DND-41 (cell line): ENCODE results near the gene THRA.
A peak's percentile ranks its signal among the peaks of the same experiment; 100 is the strongest.

Source experiments
- ATAC-seq: fragments of 200-7000 bp; cut with Tn5 transposase; 3 replicates; pipeline ENCODE4 v1.9.1; 2021; ENCODE audit warnings: low read depth; ENCODE audit not compliant: insufficient read depth
- DNase-seq: peaks from one replicate; pipeline ENCODE4 v3.0.0-alpha.2; 2020
- H2AFZ ChIP-seq: 2 replicates; pipeline ENCODE4 v1.6.0; 2012; ENCODE audit warnings: low read depth, low read length
- H3K27ac ChIP-seq: 2 replicates; pipeline ENCODE4 v1.5.1; 2012; ENCODE audit warnings: low read length, inconsistent platforms
- H3K27me3 ChIP-seq: fragments of 200-600 bp; sonication (generic); 2 replicates; pipeline ENCODE4 v1.6.0; 2012; ENCODE audit warnings: low read length, mild to moderate bottlenecking, inconsistent platforms; ENCODE audit not compliant: insufficient read depth, poor library complexity
- H3K36me3 ChIP-seq: 2 replicates; pipeline ENCODE4 v1.5.1; 2012; ENCODE audit warnings: low read length, inconsistent platforms; ENCODE audit not compliant: insufficient read depth
- H3K4me1 ChIP-seq: 2 replicates; pipeline ENCODE4 v1.5.1; 2012; ENCODE audit warnings: mild to moderate bottlenecking, low read length; ENCODE audit not compliant: insufficient read depth
- H3K4me2 ChIP-seq: 2 replicates; pipeline ENCODE4 v1.6.0; 2012; ENCODE audit warnings: mild to moderate bottlenecking, moderate library complexity, low read length, inconsistent platforms; ENCODE audit not compliant: insufficient read depth
- H3K4me3 ChIP-seq, 2 experiments: fragments of 200-600 bp in 1 of 2; shearing (Covaris generic) in 1 of 2; 2 replicates each; pipeline ENCODE4 v1.5.1; 2012 to 2016; ENCODE audit warnings: inconsistent platforms in 2 of 2, low read length in 2 of 2, mild to moderate bottlenecking in 2 of 2, low read depth in 1 of 2, moderate library complexity in 1 of 2
- H3K79me2 ChIP-seq: 2 replicates; pipeline ENCODE4 v1.6.0; 2012; ENCODE audit warnings: low read length, inconsistent platforms; ENCODE audit not compliant: insufficient read depth
- H3K9ac ChIP-seq: 2 replicates; pipeline ENCODE4 v1.6.0; 2012; ENCODE audit warnings: low read depth, mild to moderate bottlenecking, inconsistent platforms, low read length, moderate library complexity
- H3K9me3 ChIP-seq: 2 replicates; pipeline ENCODE4 v1.5.1; 2012; ENCODE audit warnings: low read length, moderate library complexity, mild to moderate bottlenecking, inconsistent platforms; ENCODE audit not compliant: insufficient read depth, severe bottlenecking
- H4K20me1 ChIP-seq: 2 replicates; pipeline ENCODE4 v1.6.0; 2012; ENCODE audit warnings: low read length; ENCODE audit not compliant: insufficient read depth
- EZH2 ChIP-seq: IDR thresholded peaks from 3 replicates; pipeline ENCODE4 v1.6.1; 2012; ENCODE audit warnings: borderline replicate concordance, low read depth, mild to moderate bottlenecking, moderate library complexity, low read length, inconsistent platforms; ENCODE audit not compliant: severe bottlenecking
- TF ChIP-seq, protein P1 (sequence below): IDR thresholded peaks from 2 replicates; pipeline ENCODE4 v1.5.1; 2012; ENCODE audit warnings: borderline replicate concordance, low read length, moderate library complexity, mild to moderate bottlenecking; ENCODE audit not compliant: poor library complexity, severe bottlenecking; ENCODE audit errors: extremely low read depth

THRA gene

DNA sequence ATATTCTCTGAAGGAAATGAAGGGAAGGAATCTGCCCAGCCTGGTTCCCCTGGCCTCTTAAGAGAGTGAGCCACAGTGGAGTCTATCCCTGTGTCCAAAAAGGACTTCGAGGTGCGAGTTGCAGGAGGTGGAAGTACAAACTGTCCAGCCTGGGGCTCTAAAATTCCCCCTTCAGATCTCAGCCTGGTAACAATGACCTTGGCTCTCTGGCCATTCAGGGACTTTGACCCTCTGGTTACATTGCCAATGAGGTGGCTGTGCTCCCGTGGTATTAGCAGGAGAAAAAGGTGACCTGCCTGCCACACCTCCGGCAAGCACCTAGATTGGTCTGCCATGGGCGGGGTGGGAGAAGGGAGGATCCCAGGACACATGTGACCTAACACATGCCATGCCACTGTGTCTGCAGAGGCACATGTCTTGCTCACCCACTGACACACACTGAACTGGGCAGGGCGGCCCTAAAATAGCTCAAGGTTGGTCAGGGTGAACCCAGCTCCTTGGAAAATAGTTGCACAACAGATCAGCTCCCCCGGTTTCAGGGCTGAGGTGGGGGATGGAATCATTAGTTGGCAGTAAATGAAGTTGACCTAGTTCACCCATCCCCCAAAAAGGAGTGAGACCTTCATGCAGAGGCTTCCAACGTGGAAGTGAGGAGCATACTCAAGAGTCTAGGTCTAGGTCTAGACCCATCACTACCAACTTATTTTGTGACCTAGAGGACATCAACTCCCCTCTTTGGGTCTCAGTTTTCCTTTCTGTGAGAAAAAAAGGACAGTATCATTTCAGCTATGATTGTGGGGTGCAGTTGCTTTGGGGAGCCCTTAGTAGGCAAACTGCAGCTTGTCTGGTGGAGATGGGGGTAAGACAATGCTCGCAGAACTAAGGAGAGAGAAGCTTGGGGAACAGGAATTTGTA is 35.4 kb downstream of the THRA start:
- ATAC-seq (no peak), DNase-seq (no peak)
- no peak for TF ChIP-seq EZH2
- TF ChIP-seq, protein P1, sequence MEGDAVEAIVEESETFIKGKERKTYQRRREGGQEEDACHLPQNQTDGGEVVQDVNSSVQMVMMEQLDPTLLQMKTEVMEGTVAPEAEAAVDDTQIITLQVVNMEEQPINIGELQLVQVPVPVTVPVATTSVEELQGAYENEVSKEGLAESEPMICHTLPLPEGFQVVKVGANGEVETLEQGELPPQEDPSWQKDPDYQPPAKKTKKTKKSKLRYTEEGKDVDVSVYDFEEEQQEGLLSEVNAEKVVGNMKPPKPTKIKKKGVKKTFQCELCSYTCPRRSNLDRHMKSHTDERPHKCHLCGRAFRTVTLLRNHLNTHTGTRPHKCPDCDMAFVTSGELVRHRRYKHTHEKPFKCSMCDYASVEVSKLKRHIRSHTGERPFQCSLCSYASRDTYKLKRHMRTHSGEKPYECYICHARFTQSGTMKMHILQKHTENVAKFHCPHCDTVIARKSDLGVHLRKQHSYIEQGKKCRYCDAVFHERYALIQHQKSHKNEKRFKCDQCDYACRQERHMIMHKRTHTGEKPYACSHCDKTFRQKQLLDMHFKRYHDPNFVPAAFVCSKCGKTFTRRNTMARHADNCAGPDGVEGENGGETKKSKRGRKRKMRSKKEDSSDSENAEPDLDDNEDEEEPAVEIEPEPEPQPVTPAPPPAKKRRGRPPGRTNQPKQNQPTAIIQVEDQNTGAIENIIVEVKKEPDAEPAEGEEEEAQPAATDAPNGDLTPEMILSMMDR: no peak
- peak overlapping the region in 1 of 2 experiments; percentile 45; a peak in 2 of 4 replicates for H3K4me3 ChIP-seq
- peak overlapping the region; percentile 97 for H3K4me2 ChIP-seq
- peak overlapping the region; percentile 60 for H2AFZ ChIP-seq
- peak overlapping the region; percentile 88 for H3K27ac ChIP-seq
- H3K9me3 ChIP-seq: no peaks in the 10 kb centered on the region
- H3K36me3 ChIP-seq: peaks cover 42% of the 10 kb centered on the region
- H3K4me1 ChIP-seq: peaks cover 44% of the 10 kb centered on the region
- peak overlapping the region; percentile 43 for H3K9ac ChIP-seq
- H4K20me1 ChIP-seq: no peaks in the 10 kb centered on the region
- H3K79me2 ChIP-seq: peaks cover 18% of the 10 kb centered on the region
- H3K27me3 ChIP-seq: no peaks in the 10 kb centered on the region

DNA sequence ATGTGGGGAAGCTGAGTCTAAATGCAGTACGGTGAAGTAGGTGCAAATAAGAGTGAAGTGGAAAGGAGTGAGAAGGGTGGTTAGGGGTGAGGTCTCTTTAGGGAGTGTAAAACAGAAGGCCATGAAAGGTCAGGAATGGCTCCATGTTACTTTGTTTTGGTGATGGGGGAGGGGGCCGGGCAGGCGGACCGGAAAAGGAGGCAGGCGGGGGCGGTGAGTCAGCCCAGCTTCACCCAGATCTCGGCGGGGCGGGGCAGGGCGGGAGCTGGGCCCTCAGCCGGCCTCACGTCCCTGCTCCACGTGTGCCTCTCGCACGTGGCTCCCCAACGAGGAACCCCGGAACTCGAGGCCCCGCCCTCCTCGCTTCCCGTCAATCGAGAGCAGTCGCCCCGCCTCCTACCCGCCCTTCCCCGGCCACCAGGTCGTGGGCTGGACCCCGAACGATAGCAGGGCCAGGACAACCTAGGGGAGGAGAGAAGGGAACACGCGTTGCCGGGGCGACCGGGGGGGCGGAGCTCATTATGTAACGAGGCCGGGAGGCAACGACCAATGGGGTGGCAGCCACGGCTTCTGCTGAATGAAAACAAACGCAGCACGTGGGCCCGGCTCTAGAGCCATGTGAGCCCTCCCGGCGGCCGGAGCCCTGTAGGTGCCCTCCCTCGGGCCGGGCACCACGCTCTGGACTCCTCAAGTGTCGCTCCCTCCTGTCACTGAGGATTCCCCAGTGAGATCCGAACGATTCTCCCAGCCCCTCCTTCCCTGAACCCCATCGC is 36.3 kb downstream of the THRA start:
- peak; percentile 81 for ATAC-seq
- H3K9ac ChIP-seq: peak overlapping the region; percentile 69
- H3K27ac ChIP-seq: peak overlapping the region; percentile 88
- H3K4me1 ChIP-seq: peaks cover 48% of the 10 kb centered on the region
- no peaks in the 10 kb centered on the region for H4K20me1 ChIP-seq
- peak; percentile 99 for DNase-seq
- peak overlapping the region; percentile 97 for H3K4me2 ChIP-seq
- peak overlapping the region; percentile 41 to 83; a peak in 3 of 4 replicates for H3K4me3 ChIP-seq
- H3K36me3 ChIP-seq: peaks cover 33% of the 10 kb centered on the region
- peak overlapping the region; percentile 60 for H2AFZ ChIP-seq
- no peaks in the 10 kb centered on the region for H3K27me3 ChIP-seq
- TF ChIP-seq, protein P1: peak; percentile 3
- TF ChIP-seq EZH2: no peak
- H3K9me3 ChIP-seq: no peaks in the 10 kb centered on the region
- peaks cover 18% of the 10 kb centered on the region for H3K79me2 ChIP-seq

DNA sequence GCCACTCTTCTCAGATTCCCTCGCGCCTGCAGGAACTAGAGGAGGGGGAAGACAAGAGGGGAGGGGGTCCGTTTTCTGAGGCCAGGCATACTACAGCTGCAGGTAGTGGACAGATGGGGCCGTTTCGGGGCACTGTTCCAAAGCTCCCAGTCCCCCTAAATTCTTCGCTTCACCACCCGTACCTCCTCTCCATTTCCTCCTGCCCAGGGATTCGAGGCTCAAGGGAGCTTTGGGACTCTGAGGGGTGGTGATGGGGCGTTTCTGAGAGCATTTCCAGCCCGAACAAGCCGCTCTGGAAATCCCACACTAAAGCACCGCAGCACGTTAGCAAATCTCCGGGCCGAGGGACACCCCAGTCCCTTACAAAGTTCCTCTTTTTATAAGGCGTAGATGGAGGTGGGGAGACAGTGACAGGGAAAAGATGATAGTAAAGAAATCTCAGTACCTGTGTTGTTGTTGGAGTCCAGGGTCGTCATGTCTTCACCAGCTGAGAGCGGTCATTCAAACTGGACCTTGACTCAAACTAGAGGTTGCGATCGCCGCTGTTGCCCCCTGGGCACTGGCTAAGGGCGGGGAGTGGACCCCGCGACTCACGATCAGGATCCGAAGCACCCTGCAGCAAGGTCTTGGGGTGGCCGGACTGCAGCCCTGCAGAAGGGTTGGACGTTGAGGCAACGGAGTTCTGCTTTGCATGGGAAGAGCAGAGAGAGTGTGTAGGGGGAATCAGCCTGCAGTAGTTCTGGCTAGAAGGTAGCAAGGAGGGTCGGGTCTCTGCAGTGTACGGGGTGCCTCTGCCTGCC is 37.1 kb downstream of the THRA start:
- Histone ChIP-seq H4K20me1 (no peaks in the 10 kb centered on the region), H3K4me3 (peak overlapping the region; percentile 41 to 83; a peak in 3 of 4 replicates), H3K9ac (peak overlapping the region; percentile 69), H3K36me3 (peaks cover 27% of the 10 kb centered on the region), H3K79me2 (peaks cover 18% of the 10 kb centered on the region), H3K27ac (peak overlapping the region; percentile 78), H2AFZ (peak overlapping the region; percentile 79), H3K4me1 (peaks cover 48% of the 10 kb centered on the region), H3K9me3 (no peaks in the 10 kb centered on the region), H3K27me3 (no peaks in the 10 kb centered on the region), H3K4me2 (peak overlapping the region; percentile 97)
- DNase-seq (no peak), ATAC-seq (peak; percentile 2; the same call in 2 of the 3 replicates)
- TF ChIP-seq EZH2: no peak
- TF ChIP-seq, protein P1: no peak
